ENCODE results near the gene TRIM40. TPM values are rescaled to one million over a fixed set of nuclear protein-coding genes. Genes with fewer than 3 reads are reported as not detected.

Gene TRIM40
- total RNA-seq, 1 experiment from 2014 or later = not detected

- peaks cover 1% of the 10 kb centered on the region; the same call in 1 of the 2 replicates for H3K79me2 ChIP-seq (ENCODE audit: insufficient read depth, low read length)
- ChIA-PET RAD21 (ENCODE audit: low non-redundant PET in 1 of 2, low total read pairs in 2 of 2, uncharacterized antibody in 2 of 2, unreplicated experiment in 2 of 2) (no interaction called here), CTCF (no interaction called here), POLR2A (no interaction called here)
- no peaks in the 10 kb centered on the region for H4K20me1 ChIP-seq (ENCODE audit: insufficient read depth)
- no peak overlapping the region for H3K4me2 ChIP-seq (ENCODE audit: low read length)
- no peaks in the 10 kb centered on the region for H3K9me3 ChIP-seq (ENCODE audit: control insufficient read depth in 1 of 2, insufficient read depth in 1 of 2, low read depth in 1 of 2, low read length in 2 of 2)
- no peak overlapping the region for H3K27ac ChIP-seq (ENCODE audit: low read depth, low read length)
- TF ChIP-seq REST (IDR thresholded peaks at IDR 0.05; ENCODE audit: low read depth) = no peak
- no peak for TF ChIP-seq ZNF274 (IDR thresholded peaks at IDR 0.05; ENCODE audit: low read depth, low read length)
- TF ChIP-seq POLR2A (IDR thresholded peaks at IDR 0.05; ENCODE audit: borderline replicate concordance, extremely low read depth, insufficient read depth, insufficient read length) = no peak
- no peak for TF ChIP-seq SP1 (IDR thresholded peaks at IDR 0.05; ENCODE audit: low read depth)
- no peak for TF ChIP-seq ZFX (IDR thresholded peaks at IDR 0.05)
- TF ChIP-seq CBX3 (IDR thresholded peaks at IDR 0.05; ENCODE audit: low read depth) = no peak
- TF ChIP-seq JUND (IDR thresholded peaks at IDR 0.05) = no peak
- no peak for TF ChIP-seq ELF1 (IDR thresholded peaks at IDR 0.05; ENCODE audit: borderline replicate concordance, low read depth)
- no peak for TF ChIP-seq YY1 (IDR thresholded peaks at IDR 0.05; ENCODE audit: extremely low read depth, insufficient replicate concordance, low read depth, low read length)
- no peak for TF ChIP-seq ZBTB33 (IDR thresholded peaks at IDR 0.05; ENCODE audit: extremely low read depth, insufficient replicate concordance, low read length)
- TF ChIP-seq MAX (IDR thresholded peaks at IDR 0.05) = no peak
- TF ChIP-seq ATF3 (IDR thresholded peaks at IDR 0.05) = no peak
- no peak for TF ChIP-seq RAD21 (IDR thresholded peaks at IDR 0.05; ENCODE audit: low read depth)
- TF ChIP-seq CEBPB (IDR thresholded peaks at IDR 0.05; ENCODE audit: low read depth) = no peak
- no peak for TF ChIP-seq SIN3A (IDR thresholded peaks at IDR 0.05; ENCODE audit: low read depth)
- no peak for TF ChIP-seq SRF (IDR thresholded peaks at IDR 0.05; ENCODE audit: low read depth)
- TF ChIP-seq CTCF (IDR thresholded peaks at IDR 0.05 in 2 of 3, conservative IDR thresholded peaks at IDR 0.05 in 1 of 3; ENCODE audit: borderline replicate concordance in 1 of 3, insufficient read depth in 1 of 3, low read depth in 2 of 3, low read length in 2 of 3) = no peak
- TF ChIP-seq TCF7L2 (IDR thresholded peaks at IDR 0.05; ENCODE audit: borderline replicate concordance, extremely low read depth, insufficient read depth, insufficient read length) = no peak
- H3K9me2 ChIP-seq (ENCODE audit: insufficient read depth) = no peaks in the 10 kb centered on the region
- no peak overlapping the region for H3K4me3 ChIP-seq (replicated peaks in 1 of 2; ENCODE audit: low read depth in 1 of 2, low read length in 2 of 2)
- H3K36me3 ChIP-seq (ENCODE audit: control insufficient read depth in 1 of 2, insufficient read depth in 2 of 2, low read length in 2 of 2) = peaks cover 16 to 21% of the 10 kb centered on the region in 2 experiments
- ATAC-seq (no peak), DNase-seq (ENCODE audit: low read depth, low spot score) (no peak)
- H2AFZ ChIP-seq (ENCODE audit: low read depth, low read length, poor library complexity, severe bottlenecking) = no peak overlapping the region
- BruUV-seq (replicated peaks) = no TSS peak
- no peak overlapping the region for H3K9ac ChIP-seq (ENCODE audit: low read length)
- no peaks in the 10 kb centered on the region for H3K27me3 ChIP-seq (ENCODE audit: insufficient read depth, low read length)
- intact Hi-C loops (cut with micrococcal nuclease) = no loop called here
- no peaks in the 10 kb centered on the region for H3K4me1 ChIP-seq (ENCODE audit: control insufficient read depth in 1 of 2, insufficient read depth in 2 of 2, low read length in 2 of 2)
Observed at GRCh38 chr6:30194797-30195690, 59.1 kb downstream of the TRIM40 start.

Data from HCT116 (cell line).